ENCODE results near the gene ARL8B.
A peak's percentile ranks its signal among the peaks of the same experiment; 100 is the strongest.

Gene ARL8B

GRCh38 chr3:5155241-5155640 is 33.1 kb downstream of the ARL8B start:
- DNase-seq (ENCODE audit: low read depth), result no peak
- no peak overlapping the region for H3K4me3 ChIP-seq (ENCODE audit: low read length)
- no peak for TF ChIP-seq CTCF (IDR thresholded peaks at IDR 0.05; ENCODE audit: insufficient read depth, low read depth, low read length, missing control alignments)

- no peak overlapping the region for H3K4me3 ChIP-seq (ENCODE audit: low read length)
- DNase-seq (ENCODE audit: low read depth), result no peak
- TF ChIP-seq CTCF (IDR thresholded peaks at IDR 0.05; ENCODE audit: insufficient read depth, low read depth, low read length, missing control alignments), result no peak
Measured at GRCh38 chr3:5160321-5160720, 38.2 kb downstream of the ARL8B start.

DNA sequence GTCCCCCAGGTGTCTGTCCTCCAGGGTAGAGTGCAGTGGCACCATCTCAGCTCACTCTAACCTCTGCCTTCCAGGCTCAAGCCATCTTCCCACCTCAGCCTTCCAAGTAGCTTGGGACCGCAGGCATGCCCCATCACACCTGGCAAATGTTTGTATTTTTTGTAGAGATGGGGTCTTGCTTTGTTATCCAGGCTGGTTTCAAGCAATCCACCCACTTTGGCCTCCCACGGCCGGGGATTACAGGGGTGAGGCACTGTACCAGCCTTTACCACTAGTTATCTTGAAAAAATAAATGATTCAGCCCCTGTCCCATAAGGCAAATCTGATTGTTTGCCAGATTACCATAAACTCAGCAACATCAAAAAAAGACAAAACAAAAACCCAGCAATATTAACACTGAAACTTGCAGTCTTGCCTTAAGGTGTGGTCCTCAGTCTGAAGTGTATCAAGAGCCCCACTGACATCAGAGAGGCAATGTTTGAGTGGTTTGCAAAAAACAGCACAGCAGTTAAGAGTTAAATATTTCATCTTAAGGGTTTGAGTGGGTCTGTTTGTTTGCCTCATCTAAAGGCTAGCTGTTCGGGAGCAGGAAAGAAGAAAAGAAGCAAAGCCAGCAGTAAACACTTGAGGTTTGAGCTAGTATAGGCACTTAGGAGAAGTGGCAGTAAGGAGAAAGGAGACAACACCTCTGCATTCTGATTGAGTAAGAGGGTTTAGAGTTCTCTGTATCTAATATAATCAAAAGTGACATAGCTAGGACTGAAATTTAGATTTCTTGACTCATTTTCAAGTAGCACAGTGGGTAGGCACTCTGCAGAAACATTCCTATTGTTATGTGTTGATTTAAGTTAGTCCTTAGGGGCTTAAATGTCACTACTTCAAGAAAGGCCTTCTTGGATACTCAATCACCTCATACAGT is 39.1 kb downstream of the ARL8B start:
- DNase-seq (ENCODE audit: low read depth), result peak; percentile 59
- H3K4me3 ChIP-seq (ENCODE audit: low read length), result no peak overlapping the region
- TF ChIP-seq CTCF (IDR thresholded peaks at IDR 0.05; ENCODE audit: insufficient read depth, low read depth, low read length, missing control alignments), result no peak

DNA sequence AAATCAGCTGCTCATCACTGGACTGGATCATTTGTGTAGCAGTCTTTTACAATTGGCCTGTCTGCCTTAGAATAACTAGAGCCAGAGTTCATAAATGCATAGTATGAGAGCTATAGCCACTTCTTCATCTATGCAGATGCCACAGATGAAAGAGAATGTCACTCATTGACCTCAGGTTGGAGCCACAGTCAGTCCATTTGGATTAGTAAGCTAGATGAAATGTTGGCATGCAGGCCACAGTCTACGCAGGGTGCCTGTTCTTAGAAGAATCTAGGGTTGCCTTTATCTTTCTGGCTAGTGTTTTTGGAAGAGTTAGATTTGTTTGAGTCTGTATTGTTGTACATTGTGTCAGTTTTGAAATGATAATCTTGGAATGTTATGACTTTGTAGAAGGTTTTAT is 40.0 kb downstream of the ARL8B start:
- TF ChIP-seq CTCF (IDR thresholded peaks at IDR 0.05; ENCODE audit: insufficient read depth, low read depth, low read length, missing control alignments), result no peak
- no peak overlapping the region for H3K4me3 ChIP-seq (ENCODE audit: low read length)
- DNase-seq (ENCODE audit: low read depth), result peak; percentile 31

DNA sequence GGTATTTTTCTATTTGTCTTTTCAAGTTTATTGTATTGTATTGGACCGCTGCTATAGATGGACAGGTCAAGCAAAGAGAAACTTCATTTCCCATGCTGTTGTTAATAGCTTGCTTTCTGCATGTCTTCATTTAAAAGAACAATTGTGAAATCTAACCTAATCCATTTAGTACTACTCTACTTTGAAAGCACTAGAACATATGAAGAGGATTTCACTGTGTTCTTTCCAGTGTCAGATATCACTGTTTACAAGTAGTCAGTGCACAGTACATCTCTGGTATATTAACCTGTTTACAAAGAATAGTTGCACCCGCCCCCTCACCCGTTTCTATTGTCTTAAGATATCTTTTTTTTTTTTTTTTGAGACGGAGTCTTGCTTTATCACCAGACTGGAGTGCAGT is 43.6 kb downstream of the ARL8B start:
- TF ChIP-seq CTCF (IDR thresholded peaks at IDR 0.05; ENCODE audit: insufficient read depth, low read depth, low read length, missing control alignments), result no peak
- H3K4me3 ChIP-seq (ENCODE audit: low read length), result no peak overlapping the region
- DNase-seq (ENCODE audit: low read depth), result no peak

DNA sequence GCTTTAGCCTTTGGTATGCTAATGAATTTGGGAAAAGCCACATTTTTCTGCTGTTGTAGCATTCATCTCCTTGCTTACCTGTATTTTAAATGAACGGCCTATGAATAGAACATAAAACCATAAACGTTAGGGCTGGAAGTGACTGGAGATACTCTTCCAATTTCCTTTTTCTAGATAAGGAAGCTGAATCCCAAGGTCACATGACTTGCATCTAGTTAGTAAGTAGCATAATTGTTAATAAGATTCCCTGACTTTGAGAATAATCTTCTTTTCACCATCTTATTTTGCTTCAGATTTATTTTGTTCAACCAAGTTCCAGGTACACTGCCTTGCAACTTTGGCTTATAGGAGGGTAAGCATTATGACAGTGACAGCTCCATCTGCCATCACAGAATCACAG is 44.8 kb downstream of the ARL8B start:
- no peak for DNase-seq (ENCODE audit: low read depth)
- TF ChIP-seq CTCF (IDR thresholded peaks at IDR 0.05; ENCODE audit: insufficient read depth, low read depth, low read length, missing control alignments), result no peak
- no peak overlapping the region for H3K4me3 ChIP-seq (ENCODE audit: low read length)

DNA sequence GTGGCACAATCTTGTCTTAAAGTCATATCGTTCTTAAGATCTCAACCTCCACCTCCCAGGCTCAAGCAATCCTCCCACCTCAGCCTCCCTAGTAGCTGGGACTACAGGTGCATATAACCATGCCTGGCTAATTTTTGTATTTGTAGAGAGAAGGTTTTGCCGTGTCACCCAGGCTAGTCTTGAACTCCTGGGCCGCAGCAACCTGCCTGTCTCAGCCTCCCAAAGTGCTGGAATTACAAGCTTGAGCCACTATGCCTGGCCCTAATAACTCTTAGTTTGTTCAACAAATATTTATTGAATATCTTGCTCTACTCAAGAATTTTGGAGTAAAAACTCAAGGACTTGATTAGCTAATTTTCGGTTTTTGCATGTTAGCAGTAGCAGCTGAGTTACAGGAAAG is 46.0 kb downstream of the ARL8B start:
- TF ChIP-seq CTCF (IDR thresholded peaks at IDR 0.05; ENCODE audit: insufficient read depth, low read depth, low read length, missing control alignments), result no peak
- DNase-seq (ENCODE audit: low read depth), result no peak
- H3K4me3 ChIP-seq (ENCODE audit: low read length), result no peak overlapping the region
